ENCODE data around the gene CELF5. TPM values are rescaled to one million over a fixed set of nuclear protein-coding genes. Genes with fewer than 3 reads are reported as not detected.

Gene CELF5
- total RNA-seq, 2 donors from 2014 or later: 0.42 to 0.59 TPM

DNA sequence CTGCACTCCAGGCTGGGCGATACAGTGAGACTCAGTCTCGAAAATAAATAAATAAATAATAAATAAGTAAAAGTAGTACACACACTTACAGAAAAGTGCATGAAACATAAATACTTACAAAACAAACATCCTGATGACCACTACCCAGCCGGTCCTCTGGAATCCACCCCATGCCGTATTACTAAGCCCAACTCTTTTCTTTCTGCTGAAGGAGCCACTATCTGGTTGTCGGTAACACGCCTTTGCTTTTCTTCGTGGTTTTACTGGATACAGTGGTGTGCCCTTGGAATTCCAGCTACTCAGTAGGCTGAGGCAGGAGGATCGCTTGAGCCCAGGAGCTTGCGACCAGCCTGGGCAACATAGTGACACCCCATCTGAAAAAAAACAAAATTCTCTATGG lies 39.4 kb downstream of the CELF5 start:
- no peak for DNase-seq
- H3K4me1 ChIP-seq: no peaks in the 10 kb centered on the region
- no peaks in the 10 kb centered on the region for H3K27me3 ChIP-seq
- no peak overlapping the region for H3K9ac ChIP-seq (ENCODE audit: low read depth in 2 of 2, low read length in 2 of 2)
- no peak overlapping the region for H3K27ac ChIP-seq
- TF ChIP-seq, protein P1, sequence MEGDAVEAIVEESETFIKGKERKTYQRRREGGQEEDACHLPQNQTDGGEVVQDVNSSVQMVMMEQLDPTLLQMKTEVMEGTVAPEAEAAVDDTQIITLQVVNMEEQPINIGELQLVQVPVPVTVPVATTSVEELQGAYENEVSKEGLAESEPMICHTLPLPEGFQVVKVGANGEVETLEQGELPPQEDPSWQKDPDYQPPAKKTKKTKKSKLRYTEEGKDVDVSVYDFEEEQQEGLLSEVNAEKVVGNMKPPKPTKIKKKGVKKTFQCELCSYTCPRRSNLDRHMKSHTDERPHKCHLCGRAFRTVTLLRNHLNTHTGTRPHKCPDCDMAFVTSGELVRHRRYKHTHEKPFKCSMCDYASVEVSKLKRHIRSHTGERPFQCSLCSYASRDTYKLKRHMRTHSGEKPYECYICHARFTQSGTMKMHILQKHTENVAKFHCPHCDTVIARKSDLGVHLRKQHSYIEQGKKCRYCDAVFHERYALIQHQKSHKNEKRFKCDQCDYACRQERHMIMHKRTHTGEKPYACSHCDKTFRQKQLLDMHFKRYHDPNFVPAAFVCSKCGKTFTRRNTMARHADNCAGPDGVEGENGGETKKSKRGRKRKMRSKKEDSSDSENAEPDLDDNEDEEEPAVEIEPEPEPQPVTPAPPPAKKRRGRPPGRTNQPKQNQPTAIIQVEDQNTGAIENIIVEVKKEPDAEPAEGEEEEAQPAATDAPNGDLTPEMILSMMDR (IDR thresholded peaks at IDR 0.05): no peak
- no peaks in the 10 kb centered on the region for H3K36me3 ChIP-seq
- intact Hi-C loops (cut with DNase I): no loop called here
- H3K9me3 ChIP-seq: no peaks in the 10 kb centered on the region
- H3K4me3 ChIP-seq: no peak overlapping the region

- TF ChIP-seq, protein P1 (IDR thresholded peaks at IDR 0.05): no peak
- no peak for DNase-seq
- H3K4me3 ChIP-seq: no peak overlapping the region
- H3K4me1 ChIP-seq: no peaks in the 10 kb centered on the region
- no peaks in the 10 kb centered on the region for H3K9me3 ChIP-seq
- H3K27me3 ChIP-seq: no peaks in the 10 kb centered on the region
- H3K27ac ChIP-seq: no peak overlapping the region
- intact Hi-C loops (cut with DNase I): no loop called here
- H3K36me3 ChIP-seq: no peaks in the 10 kb centered on the region
- no peak overlapping the region for H3K9ac ChIP-seq (ENCODE audit: low read depth in 2 of 2, low read length in 2 of 2)
Observed at GRCh38 chr19:3265432-3265831, 41.0 kb downstream of the CELF5 start.

DNA sequence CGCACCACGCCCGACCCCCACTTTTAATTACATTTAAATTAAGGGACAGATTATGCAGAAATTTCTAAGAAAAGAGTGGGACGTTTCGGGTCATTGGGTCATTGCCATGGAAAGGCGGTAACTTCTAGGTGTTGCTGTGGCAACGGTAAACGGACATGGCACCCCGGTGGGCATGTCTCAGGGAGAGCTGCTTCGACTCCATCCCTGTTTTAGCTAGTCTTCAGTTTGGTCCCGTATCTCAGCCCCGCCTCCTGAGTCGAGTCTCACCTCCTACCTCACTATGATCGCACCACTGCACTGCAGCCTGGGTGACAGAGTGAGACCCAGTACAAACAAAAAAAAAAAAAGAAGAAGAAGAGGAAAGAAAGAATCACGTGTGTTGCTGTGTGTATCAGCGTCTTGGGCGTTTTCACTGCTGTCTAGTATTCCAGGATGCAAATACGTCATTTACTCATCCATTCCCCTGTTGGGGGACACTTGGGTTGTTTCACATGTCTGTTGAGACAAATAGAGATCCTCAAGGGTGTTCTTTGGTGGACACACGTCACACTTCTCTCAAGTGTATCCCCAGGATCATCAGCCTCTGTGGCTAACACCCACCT lies 41.7 kb downstream of the CELF5 start:
- intact Hi-C loops (cut with DNase I): no loop called here
- Histone ChIP-seq H3K4me3 (no peak overlapping the region), H3K27ac (no peak overlapping the region), H3K9me3 (no peaks in the 10 kb centered on the region), H3K4me1 (no peaks in the 10 kb centered on the region), H3K36me3 (no peaks in the 10 kb centered on the region), H3K27me3 (peaks cover 6% of the 10 kb centered on the region), H3K9ac (ENCODE audit: low read depth in 2 of 2, low read length in 2 of 2) (no peak overlapping the region)
- TF ChIP-seq, protein P1 (IDR thresholded peaks at IDR 0.05): no peak
- DNase-seq: no peak

GRCh38 chr19:3266792-3267514 lies 42.5 kb downstream of the CELF5 start:
- H3K9me3 ChIP-seq: no peaks in the 10 kb centered on the region
- intact Hi-C loops (cut with DNase I): no loop called here
- no peaks in the 10 kb centered on the region for H3K36me3 ChIP-seq
- TF ChIP-seq, protein P1 (IDR thresholded peaks at IDR 0.05): no peak
- no peak overlapping the region for H3K9ac ChIP-seq (ENCODE audit: low read depth in 2 of 2, low read length in 2 of 2)
- DNase-seq: no peak
- H3K4me3 ChIP-seq: no peak overlapping the region
- H3K27ac ChIP-seq: no peak overlapping the region
- H3K27me3 ChIP-seq: peaks cover 13% of the 10 kb centered on the region
- H3K4me1 ChIP-seq: no peaks in the 10 kb centered on the region

DNA sequence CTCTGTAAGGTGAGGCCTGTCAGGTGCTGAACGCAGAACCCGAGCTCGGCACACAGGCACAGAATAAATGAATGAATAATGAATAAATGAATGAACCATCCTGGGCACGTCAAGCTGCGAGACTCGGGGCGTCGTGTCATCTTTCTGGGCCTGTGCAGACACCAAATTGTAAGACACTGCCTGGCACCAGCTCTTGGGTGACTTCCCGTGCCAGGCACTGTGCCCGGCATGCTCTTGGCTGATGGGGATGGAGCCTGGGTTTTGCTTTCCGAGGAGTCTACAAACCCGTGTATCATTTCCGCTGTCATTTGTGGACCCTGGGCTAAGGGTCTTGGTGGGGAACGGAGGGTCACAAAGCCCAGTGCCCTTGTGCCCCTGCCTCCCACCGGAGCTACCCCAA lies 43.9 kb downstream of the CELF5 start:
- no peak overlapping the region for H3K9ac ChIP-seq (ENCODE audit: low read depth in 2 of 2, low read length in 2 of 2)
- no peaks in the 10 kb centered on the region for H3K36me3 ChIP-seq
- intact Hi-C loops (cut with DNase I): no loop called here
- H3K4me3 ChIP-seq: no peak overlapping the region
- TF ChIP-seq, protein P1 (IDR thresholded peaks at IDR 0.05): no peak
- no peak overlapping the region for H3K27ac ChIP-seq
- H3K4me1 ChIP-seq: no peaks in the 10 kb centered on the region
- H3K27me3 ChIP-seq: peaks cover 13% of the 10 kb centered on the region
- no peaks in the 10 kb centered on the region for H3K9me3 ChIP-seq
- no peak for DNase-seq

Data from colonic mucosa (tissue), 4 donors.